GM19468 (cell line): ENCODE data around the gene SMOC1.

ENCODE experiments used
- ATAC-seq: cut with Tn5 transposase; IDR thresholded peaks from one replicate; pipeline ENCODE4 v1.9.1; 2021; ENCODE audit warnings: mild to moderate bottlenecking, moderate library complexity, moderate number of reproducible peaks; ENCODE audit not compliant: unreplicated experiment; ENCODE audit errors: extremely low read depth

SMOC1 gene

DNA sequence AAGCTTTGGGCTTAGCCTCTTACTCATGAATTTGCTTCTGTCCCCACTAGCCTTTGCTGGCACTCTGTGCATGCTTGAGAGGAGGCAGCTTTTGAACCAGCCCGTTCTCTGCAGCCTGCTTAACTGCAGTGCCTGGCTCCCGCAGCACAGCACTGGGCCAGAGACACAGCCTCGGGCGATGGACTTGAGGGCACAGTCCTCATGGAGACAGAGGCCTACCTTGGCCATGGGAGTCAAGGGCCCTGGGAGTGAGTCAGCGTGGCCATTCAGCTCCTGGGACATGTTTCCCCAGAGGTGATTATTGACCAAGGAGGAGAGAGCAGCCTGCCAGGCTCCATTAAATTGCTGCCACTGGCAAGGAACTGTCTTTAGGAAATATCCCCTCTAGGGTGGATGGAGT is 93.5 kb downstream of the SMOC1 start:
- no peak for ATAC-seq

DNA sequence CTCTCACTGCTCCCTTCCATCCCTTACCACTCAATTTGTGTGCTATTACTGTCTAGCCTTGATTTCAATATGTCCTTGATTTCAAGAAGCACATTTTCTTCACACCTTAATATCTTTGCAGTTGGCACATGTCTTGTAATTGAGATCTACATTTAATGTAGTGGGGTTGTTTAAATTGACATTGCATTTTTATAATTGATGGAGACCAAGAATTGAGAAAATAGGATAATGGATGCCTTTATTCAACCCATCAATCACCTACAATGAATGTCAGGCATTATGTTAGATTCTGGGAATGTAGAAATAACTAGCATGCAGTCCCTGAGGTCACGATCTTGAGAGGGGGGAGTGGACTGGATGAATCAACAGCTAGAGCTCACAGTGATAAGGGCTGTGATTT is 94.6 kb downstream of the SMOC1 start:
- ATAC-seq, result no peak

DNA sequence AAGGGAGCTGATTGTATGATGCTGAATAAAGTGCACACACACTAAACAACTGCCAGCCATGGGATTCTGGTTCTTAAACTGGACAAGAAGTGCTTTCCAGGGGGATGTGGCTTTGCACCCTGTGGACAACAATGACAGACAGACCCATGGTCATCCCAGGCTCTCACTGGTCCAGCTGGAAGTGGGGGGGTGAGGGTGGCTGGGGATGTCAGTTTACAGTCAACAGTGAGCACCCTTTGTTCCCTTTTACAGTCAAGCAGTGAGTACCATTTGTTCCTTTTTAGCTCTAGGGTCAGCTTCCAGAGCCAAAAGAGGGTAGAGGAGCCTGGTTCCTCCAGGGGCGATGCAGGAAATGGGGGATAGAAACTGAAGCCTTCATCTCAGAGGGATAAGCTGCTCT is 100.7 kb downstream of the SMOC1 start:
- no peak for ATAC-seq

DNA sequence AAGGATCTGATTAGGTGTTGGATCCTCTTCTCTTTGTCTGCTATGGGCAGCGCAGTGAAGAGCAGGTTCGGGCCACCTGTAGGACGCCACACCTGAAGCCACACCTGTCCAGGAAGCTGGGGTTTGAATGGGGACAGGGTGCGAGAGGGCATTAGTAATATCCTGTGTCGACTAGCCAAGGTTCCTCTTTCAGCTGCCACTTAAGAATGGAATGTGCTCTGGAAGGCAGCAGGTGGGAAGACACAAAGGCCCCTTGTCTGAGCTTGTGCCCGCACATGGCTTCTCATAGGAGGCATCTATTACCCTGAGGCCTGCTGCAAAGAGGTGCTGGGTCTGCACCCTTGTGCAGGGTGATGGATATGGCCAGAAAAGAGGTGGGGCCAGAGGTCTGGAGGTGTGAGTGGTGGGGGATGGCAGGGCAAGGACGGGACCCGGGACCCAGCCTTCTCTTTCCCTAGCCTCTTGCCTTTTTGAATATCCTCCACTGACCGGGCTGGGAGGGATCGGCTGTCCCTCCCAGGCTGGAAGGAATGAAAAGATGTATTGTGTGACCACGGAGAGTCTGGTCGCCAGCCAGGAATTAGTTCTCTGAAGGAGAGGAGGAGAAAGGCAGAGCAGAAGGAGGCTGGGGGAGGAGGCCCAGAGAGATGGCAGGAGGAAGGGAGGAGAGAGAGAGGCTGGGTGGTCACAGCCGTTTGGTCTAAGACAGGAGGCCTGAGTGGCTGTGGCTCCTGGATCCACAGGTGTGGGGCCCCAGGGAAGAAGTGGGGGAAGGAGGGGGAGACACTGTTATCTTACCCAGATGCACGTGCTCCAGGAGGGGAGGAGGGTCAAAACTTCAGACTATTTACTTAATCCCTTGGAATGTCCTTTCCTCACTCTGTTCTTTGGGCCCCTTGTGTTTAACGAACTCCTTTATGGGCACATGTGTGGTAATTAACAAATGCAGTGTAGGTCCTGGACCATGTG is 101.5 kb downstream of the SMOC1 start:
- ATAC-seq, result no peak

DNA sequence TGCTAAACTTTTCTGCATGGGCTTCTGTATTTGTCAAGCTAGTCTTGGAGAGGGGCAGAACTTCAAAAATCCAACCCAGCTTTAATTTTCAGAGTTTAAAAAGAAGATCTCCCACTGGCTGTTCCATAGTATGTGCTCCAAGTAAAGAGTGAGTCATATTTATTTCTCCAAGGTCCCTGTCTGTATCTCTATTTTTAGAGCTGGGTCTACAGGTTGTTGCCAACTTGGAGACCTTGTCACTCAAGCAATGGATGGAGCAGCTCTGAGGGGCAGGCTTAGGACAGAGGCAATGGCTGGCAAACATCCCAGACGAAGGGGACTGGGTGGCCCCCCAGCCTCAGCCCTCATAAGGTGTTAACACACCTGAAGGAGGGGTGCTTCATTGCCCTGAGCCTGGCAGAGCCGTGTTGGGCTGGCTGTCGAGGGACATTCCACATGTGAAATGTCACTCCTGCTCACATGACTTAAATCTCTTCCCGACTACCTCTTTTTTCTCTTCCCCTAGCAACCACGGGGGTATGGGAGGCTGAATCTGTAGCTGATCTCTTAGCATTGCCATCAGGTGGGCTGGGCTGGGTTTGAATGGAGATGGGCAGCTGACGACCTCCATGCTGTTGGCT is 103.1 kb downstream of the SMOC1 start:
- ATAC-seq, result no peak

DNA sequence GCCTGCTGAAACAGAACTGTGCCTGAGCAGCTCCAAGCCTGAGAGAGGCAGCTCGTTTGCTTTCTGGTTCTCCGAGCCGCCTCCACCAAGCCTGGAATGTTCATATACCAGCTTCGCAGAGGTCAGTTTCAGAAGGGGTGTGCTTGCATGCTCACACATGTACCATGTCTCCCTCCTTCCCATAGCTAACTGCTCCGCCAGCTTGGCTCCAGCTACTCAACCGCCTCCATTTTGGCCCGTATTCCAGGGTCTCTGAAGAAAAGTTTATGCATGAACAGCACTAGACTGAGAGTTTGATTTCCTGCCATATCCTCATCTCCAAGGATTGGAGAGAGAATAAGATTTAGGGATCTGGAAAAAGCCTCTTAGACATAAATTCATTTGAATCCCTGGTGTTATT is 103.7 kb downstream of the SMOC1 start:
- no peak for ATAC-seq

DNA sequence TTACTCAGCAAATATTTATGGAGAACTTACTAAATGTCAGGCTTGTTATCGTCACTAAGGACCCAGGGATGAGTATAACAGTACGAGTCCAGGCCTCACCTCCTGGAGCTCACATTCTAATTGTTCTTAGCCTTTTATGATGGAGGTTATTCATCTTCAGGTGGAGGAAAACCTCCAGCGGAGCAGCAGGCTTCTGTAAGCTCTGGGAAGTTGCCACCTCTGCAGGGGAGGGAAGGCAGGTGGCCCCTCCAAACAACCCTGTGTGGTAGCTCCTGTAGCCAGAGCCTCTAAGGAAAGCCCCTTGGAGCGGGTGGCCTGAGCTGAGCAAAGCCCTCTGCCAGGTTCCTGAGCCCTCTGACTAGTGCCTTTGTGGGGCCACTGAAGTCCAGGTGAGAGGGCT is 104.1 kb downstream of the SMOC1 start:
- ATAC-seq, result no peak

DNA sequence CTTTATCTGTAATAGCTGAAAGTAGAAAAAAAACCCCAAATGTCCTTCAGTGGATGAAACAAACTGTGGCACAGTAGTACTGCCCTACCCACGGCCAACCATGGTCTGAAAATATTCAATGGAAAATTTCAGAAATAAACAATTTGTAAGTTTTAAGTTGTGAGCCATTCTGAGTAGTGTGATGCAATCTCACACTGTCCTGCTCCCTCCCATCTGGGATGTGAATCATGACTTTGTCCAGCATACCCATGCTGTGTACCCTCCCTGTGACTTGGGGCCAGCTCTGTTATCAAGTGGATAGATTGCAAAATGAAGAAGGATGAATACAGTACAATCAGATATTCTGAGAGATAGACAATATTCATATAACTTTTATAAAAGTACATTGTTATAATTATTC is 106.2 kb downstream of the SMOC1 start:
- ATAC-seq, result no peak

DNA sequence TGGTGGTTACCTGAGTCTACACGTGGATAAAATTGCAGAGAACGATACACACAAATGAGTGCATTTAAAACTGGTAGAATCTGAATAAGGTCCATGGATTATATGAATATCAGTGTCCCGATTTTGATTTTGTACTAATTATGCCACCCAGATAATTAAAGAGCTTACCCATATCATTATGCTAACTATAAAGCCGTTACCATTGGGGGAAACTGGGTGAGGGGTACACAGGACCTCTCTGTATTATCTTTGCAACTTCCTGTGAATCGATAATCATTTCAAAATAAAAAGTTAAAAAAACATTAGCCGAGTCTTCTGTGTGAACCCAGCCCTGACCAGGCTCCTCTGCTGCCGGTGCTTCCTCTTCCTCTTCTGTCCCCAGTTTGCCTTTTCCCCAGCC is 107.1 kb downstream of the SMOC1 start:
- ATAC-seq, result no peak

DNA sequence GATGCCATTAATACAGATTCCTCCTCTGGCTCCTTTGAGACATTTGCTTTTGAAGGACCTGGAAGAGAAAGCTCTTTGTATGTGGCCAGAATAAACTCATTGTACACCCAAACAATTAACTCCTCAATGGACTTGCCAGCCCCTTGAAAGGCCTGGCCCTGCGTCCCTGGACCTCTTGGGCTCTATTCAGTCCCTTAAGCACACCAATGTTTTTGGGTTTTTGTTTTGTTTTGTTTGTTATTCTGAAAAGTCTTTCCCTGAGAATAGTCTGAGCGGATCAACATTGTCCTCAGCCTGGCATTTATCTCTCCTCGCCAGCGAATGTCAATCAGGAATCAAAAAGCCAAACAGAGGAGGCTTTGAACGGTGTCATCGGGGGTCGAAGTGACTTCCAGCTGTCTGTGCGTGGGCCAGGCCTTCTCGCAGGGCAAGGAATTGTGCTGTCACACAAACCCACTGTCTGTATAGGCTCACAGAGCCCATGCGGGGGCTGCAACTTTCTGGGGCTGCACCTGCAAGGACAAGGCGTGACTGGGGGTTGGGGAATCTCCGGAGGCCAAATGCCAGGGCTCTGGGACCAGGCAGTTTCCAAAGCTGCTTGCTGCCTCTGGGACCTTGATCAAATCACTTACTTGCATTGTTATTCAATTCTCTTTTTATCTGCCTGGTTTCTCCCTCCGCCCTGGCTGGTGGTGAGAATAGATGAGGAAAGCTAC is 108.3 kb downstream of the SMOC1 start:
- no peak for ATAC-seq

DNA sequence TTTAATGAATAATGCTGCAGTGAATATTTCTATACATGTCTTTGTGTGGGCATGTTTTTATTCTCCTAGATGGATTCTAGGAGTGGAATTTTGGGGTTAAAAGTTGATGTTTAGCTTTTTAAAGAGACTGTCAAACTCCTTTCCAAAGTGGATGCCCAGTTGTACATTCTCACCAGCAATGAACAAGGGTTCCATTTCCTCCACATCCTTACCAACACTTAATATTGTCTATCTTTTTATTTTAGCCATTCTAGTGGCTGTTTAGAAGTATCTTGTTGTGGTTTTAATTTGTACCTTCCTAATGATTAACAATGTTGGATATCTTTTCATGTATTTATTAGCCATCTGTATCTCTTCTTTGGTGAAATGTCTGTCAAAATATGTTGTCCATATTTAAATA is 109.8 kb downstream of the SMOC1 start:
- ATAC-seq, result no peak

DNA sequence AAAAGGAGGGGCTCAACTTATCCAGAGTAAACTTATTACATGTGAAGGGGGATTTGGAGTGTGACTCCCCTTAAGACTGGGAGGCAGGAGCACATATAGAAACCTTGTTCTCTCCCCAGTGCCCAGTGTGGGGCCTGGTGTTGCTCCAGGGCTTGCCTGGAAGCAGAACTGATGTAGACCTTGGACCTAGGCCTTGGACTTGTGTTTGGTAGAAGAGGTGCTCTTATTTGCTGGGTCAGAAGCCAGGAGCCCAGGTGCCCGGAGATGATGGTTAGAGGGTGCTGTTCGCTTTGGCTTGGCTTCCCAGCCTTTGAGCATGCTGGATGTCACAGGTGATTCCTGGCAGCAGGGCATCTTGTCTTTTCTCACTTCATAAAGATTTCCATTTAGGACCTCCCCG is 110.4 kb downstream of the SMOC1 start:
- ATAC-seq, result no peak

DNA sequence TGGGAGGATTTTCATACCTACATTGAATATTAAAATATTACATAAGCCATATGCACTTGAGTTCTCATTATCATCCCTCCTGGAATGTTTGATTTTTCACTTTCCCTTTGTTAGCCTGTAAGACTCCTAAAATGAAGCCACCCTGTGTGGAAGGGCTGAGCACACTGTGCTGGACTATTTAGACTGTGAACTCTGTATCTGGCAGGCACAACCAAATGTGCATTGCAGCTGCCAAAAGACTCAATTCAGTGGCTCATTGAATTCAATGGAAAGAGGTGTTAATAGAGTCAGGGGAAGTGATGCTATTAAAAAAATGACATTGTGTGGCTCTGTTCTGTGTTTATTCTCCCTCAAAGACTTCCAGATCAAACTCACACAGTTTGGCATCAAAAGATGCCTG is 111.1 kb downstream of the SMOC1 start:
- ATAC-seq, result no peak

DNA sequence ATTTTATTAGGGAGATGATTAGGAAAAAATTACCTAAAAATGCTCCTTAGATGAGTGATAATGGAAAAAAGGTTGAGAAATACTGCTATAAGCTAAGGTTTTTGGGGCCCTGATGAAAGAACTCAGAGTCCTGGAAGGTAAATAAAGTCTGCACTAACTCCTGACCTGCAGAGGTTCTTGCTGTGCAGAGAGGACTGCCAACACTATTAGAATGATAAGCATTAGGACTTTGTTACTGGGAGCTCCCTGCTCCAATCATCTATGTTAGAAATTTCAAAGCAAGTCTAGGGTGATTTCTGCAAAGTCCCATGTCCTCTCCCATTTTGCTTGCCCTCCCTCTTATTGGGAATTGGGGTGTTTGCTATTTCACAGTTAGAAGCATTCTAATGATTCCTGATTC is 112.2 kb downstream of the SMOC1 start:
- ATAC-seq, result no peak

DNA sequence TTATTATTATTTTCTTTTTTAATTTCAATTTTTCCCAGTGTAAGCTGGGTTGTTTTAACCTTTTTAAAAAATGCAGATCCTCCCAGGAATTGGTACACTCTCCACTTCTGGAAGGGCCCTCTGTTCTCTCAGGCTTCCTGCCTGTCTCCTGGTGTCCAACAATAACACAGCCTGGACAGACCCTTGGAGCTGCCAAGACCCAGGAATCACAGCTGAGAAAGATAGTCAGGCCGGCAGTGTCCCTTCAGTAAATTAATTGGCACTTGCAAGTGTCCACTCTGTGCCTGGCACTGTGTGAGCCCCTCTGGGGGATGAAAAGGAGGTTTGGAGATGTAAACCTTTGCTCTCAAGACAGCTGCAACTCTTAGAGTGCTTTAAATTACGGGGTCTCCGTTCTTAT is 113.3 kb downstream of the SMOC1 start:
- ATAC-seq, result no peak

DNA sequence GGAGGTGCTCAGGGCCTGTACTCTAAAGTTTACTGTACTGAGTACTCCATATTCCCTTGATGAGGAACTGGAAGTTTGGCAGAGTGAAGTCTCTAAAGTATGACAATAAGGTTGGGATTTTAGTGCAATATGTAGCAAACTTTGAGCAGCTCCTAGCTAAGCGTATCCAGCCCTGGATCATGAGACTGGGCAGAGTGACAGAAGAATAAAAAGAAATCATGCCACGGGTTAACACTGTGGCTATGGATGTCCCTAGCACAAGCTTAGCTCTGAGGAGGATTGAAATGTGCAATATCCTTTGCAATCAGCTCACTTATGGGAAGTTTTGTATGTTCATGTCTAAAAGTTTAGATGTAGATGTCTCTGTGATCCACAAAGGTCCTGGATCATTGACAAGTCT is 114.1 kb downstream of the SMOC1 start:
- ATAC-seq, result no peak

DNA sequence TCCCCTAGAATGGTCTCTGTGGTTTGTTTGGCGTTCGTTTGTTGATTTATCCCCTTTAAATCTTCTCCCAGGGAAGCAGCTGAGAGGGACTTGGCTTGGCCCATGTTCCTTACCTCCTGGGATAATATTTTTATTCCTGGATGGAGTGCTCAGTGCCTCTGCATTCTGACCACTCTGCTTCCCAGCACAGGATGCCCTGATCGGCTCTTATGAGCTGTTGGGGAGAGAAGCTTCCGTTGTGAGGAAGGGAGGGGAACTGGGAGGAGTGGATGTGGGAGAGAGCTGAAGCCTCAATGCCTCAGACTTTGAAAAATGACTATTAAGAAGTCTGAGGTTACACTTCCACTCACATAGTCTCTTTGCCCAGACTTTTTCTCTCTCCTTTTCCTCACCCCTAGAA is 114.8 kb downstream of the SMOC1 start:
- ATAC-seq, result no peak

DNA sequence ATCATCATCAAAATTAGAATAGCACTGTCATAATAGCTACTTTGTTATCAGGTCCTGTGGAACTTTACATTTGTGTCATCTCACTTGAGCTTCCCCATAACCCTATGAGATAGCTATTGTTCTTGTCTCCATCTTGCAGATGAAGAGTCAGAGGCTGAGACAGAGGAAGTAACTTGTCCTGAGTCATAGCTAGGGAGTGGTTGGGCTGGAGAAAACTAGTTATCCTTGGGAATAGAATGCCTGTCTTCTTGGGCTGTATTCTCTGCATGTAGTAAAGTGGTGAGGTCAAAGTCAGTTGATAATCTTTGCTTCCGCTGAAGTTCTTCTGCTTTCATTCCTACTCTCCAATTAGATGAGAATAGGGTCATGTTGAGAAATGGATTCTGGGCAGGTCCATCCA is 117.0 kb downstream of the SMOC1 start:
- no peak for ATAC-seq

DNA sequence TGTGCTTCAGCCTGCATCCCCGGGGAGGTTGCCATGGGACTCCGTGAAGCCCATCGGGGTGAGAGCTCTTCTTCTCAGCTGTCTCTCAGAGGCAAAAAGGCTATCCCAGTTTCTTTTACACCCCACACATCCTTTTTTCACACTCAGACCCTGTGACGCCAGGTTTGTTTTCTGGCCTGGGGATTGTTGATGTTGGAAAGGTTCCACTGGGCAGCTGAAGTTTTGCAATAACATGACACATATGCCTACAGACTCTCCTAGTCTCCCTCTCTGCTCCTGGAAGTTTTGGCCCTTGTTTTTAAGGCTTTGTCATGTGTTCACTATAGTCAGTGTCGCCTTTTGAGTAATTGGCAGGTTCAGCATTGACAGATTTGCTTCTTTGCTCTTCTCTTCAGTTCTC is 118.6 kb downstream of the SMOC1 start:
- ATAC-seq, result no peak

DNA sequence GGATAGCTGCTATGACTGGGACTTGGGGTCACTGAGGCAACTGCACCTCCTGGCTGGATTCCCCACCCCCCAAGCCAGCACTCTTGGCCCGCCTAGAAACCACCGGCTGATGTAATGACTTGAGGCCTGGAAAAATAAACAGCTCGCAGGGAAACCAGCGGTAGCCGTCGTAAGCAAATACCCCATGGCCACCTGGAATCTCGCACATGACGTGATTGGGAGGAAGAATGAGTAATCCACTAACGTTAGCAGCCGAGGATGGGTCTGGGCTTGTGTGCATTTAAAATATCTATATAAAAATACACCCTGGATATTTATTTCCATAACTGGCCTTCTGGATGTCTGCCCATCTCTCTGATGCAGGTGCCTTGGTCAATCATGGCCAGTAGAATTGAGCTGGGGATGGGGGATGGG is 120.1 kb downstream of the SMOC1 start:
- no peak for ATAC-seq

DNA sequence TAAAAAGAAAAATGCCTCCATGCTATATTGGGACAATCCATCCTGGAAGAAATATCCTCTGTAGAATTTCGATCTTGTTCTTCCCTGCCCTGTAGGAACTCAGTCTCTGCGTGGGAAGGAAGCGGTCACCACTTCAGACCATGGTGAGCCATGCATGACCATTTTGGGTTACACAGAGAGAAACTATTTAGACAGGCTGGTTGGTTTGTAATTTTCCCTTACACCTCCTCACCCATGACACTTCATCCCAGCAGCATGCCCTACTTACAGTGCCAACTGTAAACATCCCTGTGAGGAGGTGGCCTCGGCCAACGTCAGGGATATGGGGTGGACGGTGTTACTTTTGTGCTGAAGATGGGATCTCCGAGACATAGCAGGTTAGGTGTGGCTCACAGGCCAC is 121.4 kb downstream of the SMOC1 start:
- ATAC-seq, result no peak
